GM18873 (cell line): ENCODE data around the gene PDIA5.

Experiments used
- ATAC-seq: cut with Tn5 transposase; IDR thresholded peaks from one replicate; pipeline ENCODE4 v1.9.1; 2021; ENCODE audit warnings: mild to moderate bottlenecking, moderate library complexity, moderate number of reproducible peaks; ENCODE audit not compliant: unreplicated experiment, low FRiP score

PDIA5 gene

GRCh38 chr3:123039178-123039577, 27.6 kb upstream of the PDIA5 start:
- no peak for ATAC-seq

- no peak for ATAC-seq
Measured at GRCh38 chr3:123042413-123042812, 24.4 kb upstream of the PDIA5 start.

- ATAC-seq = no peak
Measured at GRCh38 chr3:123044981-123045763, 21.7 kb upstream of the PDIA5 start.

GRCh38 chr3:123046262-123047061, 20.4 kb upstream of the PDIA5 start:
- no peak for ATAC-seq

- no peak for ATAC-seq
Measured at GRCh38 chr3:123047062-123047319, 19.8 kb upstream of the PDIA5 start.

GRCh38 chr3:123048480-123049237, 18.2 kb upstream of the PDIA5 start:
- no peak for ATAC-seq

- ATAC-seq = no peak
Measured at GRCh38 chr3:123050666-123051065, 16.2 kb upstream of the PDIA5 start.

GRCh38 chr3:123053107-123053506, 13.7 kb upstream of the PDIA5 start:
- ATAC-seq = no peak

- no peak for ATAC-seq
Measured at GRCh38 chr3:123054109-123054778, 12.6 kb upstream of the PDIA5 start.

- ATAC-seq = no peak
Measured at GRCh38 chr3:123054931-123055330, 11.9 kb upstream of the PDIA5 start.

- no peak for ATAC-seq
Measured at GRCh38 chr3:123055352-123055751, 11.5 kb upstream of the PDIA5 start.

- no peak for ATAC-seq
Measured at GRCh38 chr3:123058505-123058904, 8.3 kb upstream of the PDIA5 start.

GRCh38 chr3:123060054-123060453, 6.8 kb upstream of the PDIA5 start:
- ATAC-seq = no peak

- ATAC-seq = no peak
Measured at GRCh38 chr3:123061856-123062255, 5.0 kb upstream of the PDIA5 start.

GRCh38 chr3:123063034-123063433, 3.8 kb upstream of the PDIA5 start:
- ATAC-seq = no peak

- ATAC-seq = no peak
Measured at GRCh38 chr3:123064506-123064905, 2.3 kb upstream of the PDIA5 start.

GRCh38 chr3:123064914-123065313, 1.9 kb upstream of the PDIA5 start:
- no peak for ATAC-seq

GRCh38 chr3:123066599-123066895, 278 bp upstream of the PDIA5 start:
- no peak for ATAC-seq

GRCh38 chr3:123067689-123068600, 1.1 kb downstream of the PDIA5 start:
- ATAC-seq = peak; percentile 27
